H1 (cell line): ENCODE data around the gene SSH2. TPM values are rescaled to one million over a fixed set of nuclear protein-coding genes. Genes with fewer than 3 reads are reported as not detected.

Source experiments
- CTCF ChIA-PET: fragments of 300-600 bp; sonication (Branson Sonifier 250); formaldehyde crosslinking; loops from one replicate; lab custom pipeline; 2021; ENCODE audit not compliant: partially characterized antibody; lab: Charles Lee
- POLR2A ChIA-PET: fragments of 300-600 bp; sonication (Branson Sonifier 250); formaldehyde crosslinking; loops from one replicate; lab custom pipeline; 2021; ENCODE audit warnings: inconsistent platforms; ENCODE audit not compliant: partially characterized antibody; lab: Charles Lee
- DNase-seq, 2 experiments: peaks; one replicate each; pipeline versions ENCODE4 v3.0.0 to v3.0.0-alpha.2; 2010 to 2022; ENCODE audit warnings: low spot score in 2 of 2, low read depth in 1 of 2, mixed read lengths in 1 of 2
- FAIRE-seq: peaks from 2 replicates; lab custom pipeline; 2011; peaks lifted over from hg19 to GRCh38; lab: Jason Lieb, UNC
- H2AFZ ChIP-seq: 2 replicates; pipeline ENCODE4 v1.8.1; 2012; ENCODE audit warnings: low read length, inconsistent platforms
- H2AK5ac ChIP-seq: 2 replicates; pipeline ENCODE4 v1.6.1; 2013; ENCODE audit warnings: low read depth, low read length
- H2BK120ac ChIP-seq: replicated peaks from 2 replicates; pipeline ENCODE3; 2013; ENCODE audit warnings: low read depth, low read length, inconsistent platforms
- H2BK12ac ChIP-seq: 2 replicates; pipeline ENCODE4 v1.6.1; 2013; ENCODE audit warnings: low read depth, low read length
- H2BK15ac ChIP-seq: 2 replicates; pipeline ENCODE4 v1.6.1; 2013; ENCODE audit warnings: low read length
- H2BK20ac ChIP-seq: 2 replicates; pipeline ENCODE4 v1.6.1; 2013; ENCODE audit warnings: low read length
- H2BK5ac ChIP-seq: 2 replicates; pipeline ENCODE4 v1.6.1; 2013; ENCODE audit warnings: low read depth, low read length
- H3K14ac ChIP-seq: 2 replicates; pipeline ENCODE4 v1.6.1; 2013; ENCODE audit warnings: inconsistent platforms; ENCODE audit not compliant: insufficient read length
- H3K18ac ChIP-seq: 2 replicates; pipeline ENCODE4 v1.6.1; 2013; ENCODE audit warnings: low read length; ENCODE audit errors: extremely low read depth
- H3K23ac ChIP-seq: 2 replicates; pipeline ENCODE4 v1.6.1; 2013; ENCODE audit warnings: inconsistent platforms; ENCODE audit not compliant: insufficient read length
- H3K23me2 ChIP-seq: 2 replicates; pipeline ENCODE4 v1.6.1; 2013; ENCODE audit warnings: low read depth, low read length
- H3K27ac ChIP-seq: 2 replicates; pipeline ENCODE4 v1.6.1; 2011; ENCODE audit warnings: low read depth, low read length, inconsistent platforms
- H3K27me3 ChIP-seq, 4 experiments: replicated peaks in 1 of 4; 1 replicate in 1 of 4; 2 replicates in 3 of 4; pipeline versions ENCODE4 v1.6.1 to v1.8.1; 2011 to 2013; ENCODE audit warnings: low read length in 3 of 4, mild to moderate bottlenecking in 3 of 4, inconsistent platforms in 2 of 4, mixed read lengths in 2 of 4, moderate library complexity in 1 of 4; ENCODE audit not compliant: control insufficient read depth in 3 of 4, insufficient read depth in 3 of 4; ENCODE audit errors: extremely low read depth in 1 of 4
- H3K36me3 ChIP-seq, 4 experiments: 2 replicates each; pipeline versions ENCODE4 v1.6.1 to v1.8.1; 2011 to 2013; ENCODE audit warnings: mild to moderate bottlenecking in 4 of 4, low read length in 3 of 4, moderate library complexity in 2 of 4, control low read depth in 1 of 4, inconsistent platforms in 1 of 4; ENCODE audit not compliant: insufficient read depth in 4 of 4, control insufficient read depth in 2 of 4
- H3K4ac ChIP-seq: replicated peaks from 2 replicates; pipeline ENCODE3; 2013; ENCODE audit warnings: low read length, low read depth, mixed read lengths, inconsistent platforms; ENCODE audit not compliant: insufficient read length
- H3K4me1 ChIP-seq, 4 experiments: replicated peaks in 1 of 4; 1 replicate in 1 of 4; 2 replicates in 3 of 4; pipeline versions ENCODE4 v1.6.1 to v1.8.1; 2011 to 2013; ENCODE audit warnings: low read length in 3 of 4, inconsistent platforms in 2 of 4, mixed read lengths in 1 of 4; ENCODE audit not compliant: insufficient read depth in 4 of 4, control insufficient read depth in 3 of 4
- H3K4me2 ChIP-seq, 2 experiments: 2 replicates each; pipeline versions ENCODE4 v1.6.1 to v1.8.1; 2011 to 2013; ENCODE audit warnings: low read depth in 2 of 2, low read length in 2 of 2, control low read depth in 1 of 2, inconsistent platforms in 1 of 2, mild to moderate bottlenecking in 1 of 2; ENCODE audit not compliant: insufficient read depth in 1 of 2
- H3K4me3 ChIP-seq, 4 experiments: fragments of 200-600, 300-600 bp in 1 of 4; sonication (generic), shearing (Covaris generic), sonication (Bioruptor Twin) in 1 of 4; 2 replicates each; pipeline versions ENCODE4 v1.5.1 to v1.8.1; 2011 to 2016; ENCODE audit warnings: low read length in 4 of 4, low read depth in 3 of 4, control low read depth in 2 of 4, inconsistent platforms in 2 of 4, mild to moderate bottlenecking in 2 of 4, mixed read lengths in 1 of 4, moderate library complexity in 1 of 4; ENCODE audit not compliant: insufficient read depth in 2 of 4; ENCODE audit errors: extremely low read depth in 1 of 4
- H3K56ac ChIP-seq: replicated peaks from 2 replicates; pipeline ENCODE3; 2013; ENCODE audit warnings: low read depth, mild to moderate bottlenecking, mixed read lengths, low read length, inconsistent platforms; ENCODE audit not compliant: insufficient read length
- H3K79me1 ChIP-seq: 2 replicates; pipeline ENCODE4 v1.6.1; 2013; ENCODE audit warnings: low read depth, low read length, control low read depth
- H3K79me2 ChIP-seq, 2 experiments: 2 replicates each; pipeline versions ENCODE4 v1.6.1 to v1.8.1; 2012 to 2013; ENCODE audit warnings: low read length in 2 of 2, mild to moderate bottlenecking in 2 of 2, inconsistent platforms in 1 of 2; ENCODE audit not compliant: insufficient read depth in 2 of 2, control insufficient read depth in 1 of 2
- H3K9ac ChIP-seq, 4 experiments: replicated peaks in 1 of 4; 1 replicate in 1 of 4; 2 replicates in 3 of 4; pipeline versions ENCODE4 v1.6.1 to v1.8.1; 2011 to 2013; ENCODE audit warnings: low read depth in 3 of 4, low read length in 3 of 4, control low read depth in 2 of 4, mild to moderate bottlenecking in 2 of 4, moderate library complexity in 2 of 4, inconsistent platforms in 1 of 4; ENCODE audit errors: extremely low read depth in 1 of 4
- H3K9me3 ChIP-seq, 2 experiments: 2 replicates each; pipeline versions ENCODE4 v1.6.1 to v1.8.1; 2012 to 2013; ENCODE audit warnings: mild to moderate bottlenecking in 2 of 2, moderate library complexity in 2 of 2, control low read depth in 1 of 2, inconsistent platforms in 1 of 2, low read depth in 1 of 2, low read length in 1 of 2, mixed read lengths in 1 of 2; ENCODE audit not compliant: insufficient read depth in 2 of 2
- H4K20me1 ChIP-seq, 2 experiments: replicated peaks in 1 of 2; 2 replicates each; pipeline versions ENCODE3 to v1.8.1; 2011 to 2013; ENCODE audit warnings: inconsistent platforms in 2 of 2, low read length in 2 of 2, mild to moderate bottlenecking in 1 of 2; ENCODE audit not compliant: insufficient read depth in 2 of 2, control insufficient read depth in 1 of 2
- H4K5ac ChIP-seq: 2 replicates; pipeline ENCODE4 v1.6.1; 2013; ENCODE audit warnings: low read length, low read depth, mixed read lengths, inconsistent platforms; ENCODE audit not compliant: insufficient read length
- H4K8ac ChIP-seq: 2 replicates; pipeline ENCODE4 v1.8.0; 2013; ENCODE audit warnings: mild to moderate bottlenecking, moderate library complexity, low read length, inconsistent platforms; ENCODE audit not compliant: insufficient read depth; ENCODE audit errors: extremely low read depth
- H4K91ac ChIP-seq: replicated peaks from 2 replicates; pipeline ENCODE3; 2013; ENCODE audit warnings: low read length, mixed read lengths, inconsistent platforms; ENCODE audit not compliant: insufficient read length
- CHD1 ChIP-seq: IDR thresholded peaks from 2 replicates; pipeline ENCODE4 v1.6.1; 2012; ENCODE audit warnings: low read depth, low read length, improper control_type of control experiment
- EP300 ChIP-seq, 2 experiments: IDR thresholded peaks; 1 replicate in 1 of 2; 2 replicates in 1 of 2; pipeline ENCODE4 v1.6.1; 2011 to 2012; ENCODE audit warnings: low read depth in 2 of 2, low read length in 2 of 2, mild to moderate bottlenecking in 2 of 2, borderline replicate concordance in 1 of 2, inconsistent platforms in 1 of 2, moderate library complexity in 1 of 2
- PHF8 ChIP-seq: fragments of 200-600 bp; sonication (generic); conservative IDR thresholded peaks from 2 replicates; pipeline ENCODE4 v1.7.1; 2012; ENCODE audit warnings: low read depth, mild to moderate bottlenecking, inconsistent platforms, low read length, moderate library complexity
- SP1 ChIP-seq: IDR thresholded peaks from 2 replicates; pipeline ENCODE4 v1.6.1; 2011; ENCODE audit warnings: low read depth, low read length
- YY1 ChIP-seq: IDR thresholded peaks from 2 replicates; pipeline ENCODE4 v1.6.1; 2011; ENCODE audit warnings: low read depth, mild to moderate bottlenecking, low read length
- WGBS, 2 experiments: shearing (Covaris generic) in 1 of 2; methylation state at CpG; one replicate each; pipeline versions ENCODE4 v1.1.6 to v1.1.7; 2013 to 2015; ENCODE audit warnings: low lambda C conversion rate in 2 of 2, mixed read lengths in 2 of 2, inconsistent platforms in 1 of 2, low coverage in 1 of 2, missing lambda C conversion rate in 1 of 2; ENCODE audit not compliant: insufficient replicate concordance in 2 of 2, insufficient coverage in 1 of 2, insufficient read length in 1 of 2; ENCODE audit errors: extremely low coverage in 1 of 2, missing lambda C conversion rate in 1 of 2; 5-methylcytosine and 5-hydroxymethylcytosine counted together
- polyA plus RNA-seq, 7 experiments: library from polyadenylated mRNA; depleted of rRNA in 3 of 7; stranded (reverse) in 5 of 7; unstranded in 2 of 7; fragments of >200 nt in 5 of 7; fragments of 200-250 nt in 2 of 7; gene quantifications; 1 replicate in 5 of 7; 2 replicates in 1 of 7; 4 replicates in 1 of 7; pipeline versions ENCODE4 v1.2.1 to v1.2.3, GENCODE V29; 2011 to 2013; ENCODE audit warnings: missing spikeins in 2 of 7, mixed read lengths in 2 of 7
- total RNA-seq: library from RNA; stranded (reverse); fragmentation: NEBNext Ultra II Directional; extraction: Animal tissue kit (Norgen Biotek cat#: 25700); gene quantifications from 2 replicates; pipeline ENCODE4 v1.2.1, GENCODE V29; 2021
- TF ChIP-seq, protein P1 (sequence below), 3 experiments: IDR thresholded peaks; 1 replicate in 2 of 3; 2 replicates in 1 of 3; pipeline versions ENCODE4 v1.5.1 to v1.6.1; 2011; ENCODE audit warnings: low read length in 3 of 3, mild to moderate bottlenecking in 3 of 3, inconsistent platforms in 2 of 3, low read depth in 1 of 3, moderate library complexity in 1 of 3; ENCODE audit not compliant: insufficient read depth in 1 of 3; ENCODE audit errors: control extremely low read depth in 1 of 3

The SSH2 gene
- total and polyA plus RNA-seq, 2 of the 8 experiments (the other 6 are each of a cell fraction or from before 2014, with no cell fraction given) = 5.2 to 15.9 TPM

GRCh38 chr17:29611351-29612093 lies 318.5 kb downstream of the SSH2 start:
- WGBS, 2 experiments = 93% methylated on average over 11 of the region's 11 CpGs; no CpG with 5 or more reads in 1 of the 2 experiments
- H3K23ac ChIP-seq = no peak overlapping the region
- no peak overlapping the region for H4K91ac ChIP-seq
- peaks cover 10 to 31% (median 24%) of the 10 kb centered on the region in 4 experiments for H3K27me3 ChIP-seq
- no peak overlapping the region for H3K56ac ChIP-seq
- H3K79me2 ChIP-seq = no peaks in the 10 kb centered on the region
- H2BK12ac ChIP-seq = no peak overlapping the region
- H3K9ac ChIP-seq = no peak overlapping the region
- TF ChIP-seq EP300 (IDR thresholded peaks at IDR 0.05; ENCODE audit: borderline replicate concordance in 1 of 2, low read depth in 2 of 2, low read length in 2 of 2) (no peak), YY1 (no peak), PHF8 (no peak), SP1 (no peak), CHD1 (no peak)
- TF ChIP-seq, protein P1, sequence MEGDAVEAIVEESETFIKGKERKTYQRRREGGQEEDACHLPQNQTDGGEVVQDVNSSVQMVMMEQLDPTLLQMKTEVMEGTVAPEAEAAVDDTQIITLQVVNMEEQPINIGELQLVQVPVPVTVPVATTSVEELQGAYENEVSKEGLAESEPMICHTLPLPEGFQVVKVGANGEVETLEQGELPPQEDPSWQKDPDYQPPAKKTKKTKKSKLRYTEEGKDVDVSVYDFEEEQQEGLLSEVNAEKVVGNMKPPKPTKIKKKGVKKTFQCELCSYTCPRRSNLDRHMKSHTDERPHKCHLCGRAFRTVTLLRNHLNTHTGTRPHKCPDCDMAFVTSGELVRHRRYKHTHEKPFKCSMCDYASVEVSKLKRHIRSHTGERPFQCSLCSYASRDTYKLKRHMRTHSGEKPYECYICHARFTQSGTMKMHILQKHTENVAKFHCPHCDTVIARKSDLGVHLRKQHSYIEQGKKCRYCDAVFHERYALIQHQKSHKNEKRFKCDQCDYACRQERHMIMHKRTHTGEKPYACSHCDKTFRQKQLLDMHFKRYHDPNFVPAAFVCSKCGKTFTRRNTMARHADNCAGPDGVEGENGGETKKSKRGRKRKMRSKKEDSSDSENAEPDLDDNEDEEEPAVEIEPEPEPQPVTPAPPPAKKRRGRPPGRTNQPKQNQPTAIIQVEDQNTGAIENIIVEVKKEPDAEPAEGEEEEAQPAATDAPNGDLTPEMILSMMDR (IDR thresholded peaks at IDR 0.05; ENCODE audit: control extremely low read depth in 1 of 3, insufficient read depth in 1 of 3, low read depth in 1 of 3, low read length in 3 of 3) = no peak
- TF ChIP-seq, all 59 proteins: peak for 0
- Histone ChIP-seq H3K9me3 (peaks cover 0 to 11% of the 10 kb centered on the region in 2 experiments; a peak in 1 of 4 replicates), H3K79me1 (peaks cover 2% of the 10 kb centered on the region; the same call in 1 of the 2 replicates), H2BK20ac (no peak overlapping the region), H3K36me3 (peaks cover 0 to 7% (median 0%) of the 10 kb centered on the region in 4 experiments; a peak in 1 of 8 replicates), H3K4me2 (no peak overlapping the region), H4K20me1 (peaks cover 5% of the 10 kb centered on the region in 2 experiments), H3K4me1 (peaks cover 10 to 25% (median 17%) of the 10 kb centered on the region in 4 experiments), H2BK15ac (no peak overlapping the region), H4K8ac (no peak overlapping the region), H2BK120ac (no peak overlapping the region), H3K27ac (no peak overlapping the region), H4K5ac (no peak overlapping the region), H2BK5ac (no peak overlapping the region), H3K4ac (no peak overlapping the region), H2AFZ (no peak overlapping the region), H2AK5ac (no peak overlapping the region), H3K14ac (no peak overlapping the region), H3K18ac (no peak overlapping the region), H3K23me2 (peaks cover 11% of the 10 kb centered on the region), H3K4me3 (no peak overlapping the region)
- ChIA-PET CTCF (interaction anchor here (0.8 to 12.8 kb wide), 5 partner anchors 11 to 43 kb away, joined by 3 to 99 read pairs (median 6); partner anchors contain the start of genes ABHD15, ANKRD13B and TP53I13), POLR2A (interaction anchor here (1.6 kb wide), 1 partner anchor 20 kb away, joined by 4 read pairs; no protein-coding TSS in a partner anchor)
- DNase-seq = no peak
- FAIRE-seq = no peak
